Fibroblast of upper back skin (primary cell): ENCODE measurements around the gene PDCD5.
"Not testable (repeated sequence)": the region's sequence is repeated elsewhere in the genome, so short reads cannot be mapped to it uniquely, and the experiment has no call there.

Experiments used
- DNase-seq: peaks from one replicate; pipeline ENCODE4 v3.0.0-alpha.2; 2013

Gene PDCD5

DNA sequence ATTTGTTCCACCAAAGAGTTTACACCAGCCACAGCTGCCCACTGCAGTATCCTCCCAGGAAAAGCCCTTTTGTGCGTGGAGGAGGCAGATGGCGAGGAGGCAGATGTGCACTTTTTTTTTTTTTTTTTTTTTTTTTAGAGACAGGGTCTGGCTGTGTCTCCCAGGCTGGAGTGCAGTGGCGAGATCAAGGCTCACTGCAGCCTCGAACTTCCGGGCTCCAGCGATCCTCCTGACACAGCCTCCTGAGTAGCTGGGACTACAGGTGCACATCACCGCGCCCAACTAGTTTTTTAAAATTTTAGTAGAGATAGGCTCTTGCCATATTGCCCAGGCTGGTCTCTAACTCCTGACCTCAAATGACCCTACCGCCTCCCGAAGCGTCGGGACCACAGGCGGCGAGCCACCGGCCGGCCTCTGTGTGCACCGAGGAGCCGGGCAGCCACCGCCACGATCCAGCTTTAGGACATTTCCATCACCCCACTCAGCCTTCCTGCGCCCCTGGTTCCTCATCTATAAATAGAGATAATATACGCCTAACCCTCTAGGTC is 563 bp upstream of the PDCD5 start:
- DNase-seq, result no peak

DNA sequence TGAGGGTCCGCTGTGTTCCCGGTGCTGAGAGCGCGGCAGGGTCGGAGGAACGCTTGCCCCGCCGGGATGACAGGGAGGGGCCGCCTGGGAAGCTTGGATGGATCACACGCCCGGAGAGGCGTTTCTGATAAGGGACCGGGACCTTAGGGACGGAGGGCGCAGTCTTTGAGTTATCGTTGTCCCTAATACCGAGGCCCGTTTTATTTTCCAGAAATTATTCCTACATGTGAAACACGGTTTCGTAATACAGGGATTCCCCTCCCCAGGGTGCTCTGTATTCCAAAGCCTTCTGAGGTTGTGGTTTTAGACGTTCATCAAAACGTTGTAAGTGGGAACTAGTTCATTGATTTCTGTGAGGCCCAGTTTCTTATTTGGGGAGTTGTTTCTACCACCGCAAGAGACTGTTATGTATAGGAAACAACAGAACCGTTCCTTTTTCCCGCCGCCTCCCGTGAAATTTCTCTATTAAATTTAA is 752 bp downstream of the PDCD5 start:
- DNase-seq, result peak; percentile 33

DNA sequence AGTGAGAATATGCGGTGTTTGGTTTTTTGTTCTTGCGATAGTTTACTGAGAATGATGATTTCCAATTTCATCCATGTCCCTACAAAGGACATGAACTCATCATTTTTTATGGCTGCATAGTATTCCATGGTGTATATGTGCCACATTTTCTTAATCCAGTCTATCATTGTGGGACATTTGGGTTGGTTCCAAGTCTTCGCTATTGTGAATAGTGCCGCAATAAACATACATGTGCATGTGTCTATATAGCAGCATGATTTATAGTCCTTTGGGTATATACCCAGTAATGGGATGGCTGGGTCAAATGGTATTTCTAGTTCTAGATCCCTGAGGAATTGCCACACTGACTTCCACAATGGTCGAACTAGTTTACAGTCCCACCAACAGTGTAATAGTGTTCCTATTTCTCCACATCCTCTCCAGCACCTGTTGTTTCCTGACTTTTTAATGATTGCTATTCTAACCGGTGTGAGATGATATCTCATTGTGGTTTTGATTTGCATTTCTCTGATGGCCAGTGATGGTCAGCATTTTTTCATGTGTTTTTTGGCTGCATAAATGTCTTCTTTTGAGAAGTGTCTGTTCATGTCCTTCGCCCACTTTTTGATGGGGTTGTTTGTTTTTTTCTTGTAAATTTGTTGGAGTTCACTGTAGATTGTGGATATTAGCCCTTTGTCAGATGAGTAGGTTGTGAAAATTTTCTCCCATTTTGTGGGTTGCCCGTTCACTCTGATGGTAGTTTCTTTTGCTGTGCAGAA is 6.9 kb downstream of the PDCD5 start:
- not testable (repeated sequence) for DNase-seq

DNA sequence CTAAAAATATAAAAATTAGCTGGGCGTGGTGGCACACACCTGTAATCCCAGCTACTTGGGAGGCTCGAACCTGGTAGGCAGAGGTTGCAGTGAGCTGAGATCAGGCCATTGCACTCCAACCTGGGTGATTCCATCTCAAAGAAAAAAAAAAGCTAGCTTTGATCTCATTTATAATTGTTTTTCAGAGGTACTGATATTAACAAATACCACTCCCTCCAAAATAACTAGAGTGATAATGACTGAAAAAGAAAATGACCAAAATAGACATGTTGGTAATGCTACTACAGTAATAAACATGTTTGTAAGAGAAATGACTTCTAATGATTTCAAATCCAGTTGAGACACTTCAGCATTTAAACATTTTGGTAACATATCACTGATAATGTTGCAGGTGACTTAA is 13.0 kb downstream of the PDCD5 start:
- DNase-seq, result no peak

DNA sequence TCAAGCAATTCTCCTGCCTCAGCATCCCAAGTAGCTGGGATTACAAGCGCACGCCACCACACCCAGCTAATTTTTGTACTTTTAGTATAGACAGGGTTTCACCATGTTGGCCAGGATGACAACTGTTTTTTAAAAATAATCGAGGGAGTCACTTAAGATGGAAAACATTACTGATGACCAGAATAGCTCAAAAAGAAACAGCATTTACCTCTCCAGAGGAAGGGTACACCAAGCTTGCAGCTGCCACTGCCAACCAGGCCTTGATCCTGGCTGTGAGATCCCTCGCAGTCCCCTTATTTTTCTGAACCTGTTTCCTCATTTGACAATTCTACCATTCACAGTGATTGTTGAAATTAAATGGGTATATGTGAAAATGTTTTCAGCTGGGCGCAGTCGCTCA is 14.5 kb downstream of the PDCD5 start:
- no peak for DNase-seq

DNA sequence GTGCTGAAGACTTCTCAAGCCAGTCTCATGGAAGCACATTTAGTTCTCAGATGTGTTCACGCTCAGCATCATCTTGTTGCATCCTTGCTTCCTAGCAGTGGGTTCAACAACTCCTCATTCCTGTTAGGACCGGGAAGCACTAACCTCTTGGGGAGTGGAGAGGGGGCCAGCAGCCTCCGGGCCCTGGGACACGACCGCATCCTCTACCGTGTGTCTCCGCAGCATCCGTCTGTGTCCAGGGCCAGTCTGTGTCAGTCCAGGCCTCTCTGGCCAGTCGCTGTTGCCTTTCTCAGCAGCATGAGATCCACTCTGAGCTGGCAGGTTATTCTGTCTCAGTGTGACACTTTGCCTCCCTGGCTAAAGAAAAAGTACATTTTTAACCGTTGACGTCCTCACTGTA is 17.0 kb downstream of the PDCD5 start:
- DNase-seq, result no peak

DNA sequence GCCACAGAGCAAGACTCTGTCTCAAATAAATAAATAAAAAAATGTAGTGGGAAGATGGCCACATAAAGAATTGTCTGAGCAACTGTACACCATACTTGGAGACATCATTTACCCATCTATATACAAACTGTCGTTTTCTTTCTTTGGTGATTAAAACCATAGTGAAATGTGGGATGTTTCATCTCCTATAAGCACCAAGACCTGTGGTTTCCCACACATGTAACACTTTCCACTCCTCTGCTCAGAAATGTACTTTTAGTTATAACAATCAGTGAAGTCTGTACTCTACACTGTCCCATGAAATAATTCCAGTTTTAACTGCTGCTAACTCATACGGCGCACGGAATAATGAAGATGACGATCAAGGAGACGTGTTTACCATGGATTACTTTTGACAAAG is 18.3 kb downstream of the PDCD5 start:
- no peak for DNase-seq

DNA sequence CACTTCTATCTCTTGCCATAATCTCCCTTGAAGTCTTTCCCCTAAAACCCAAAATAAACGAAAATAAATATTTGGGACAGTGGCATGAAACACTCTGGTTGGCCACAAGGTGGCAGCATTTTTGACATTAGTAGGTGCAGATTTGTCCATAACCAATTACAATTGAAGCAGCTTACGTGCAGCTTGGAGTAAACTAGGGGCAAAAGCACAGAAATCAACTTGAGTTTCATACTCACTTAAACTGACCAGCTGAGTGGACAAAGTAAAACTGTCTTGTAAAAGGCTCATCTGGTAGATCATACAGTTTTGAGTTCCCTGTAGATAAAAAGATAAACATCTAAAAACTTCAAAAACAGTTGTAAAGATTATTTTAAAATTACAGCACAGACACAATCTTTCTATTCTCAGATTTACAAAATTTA is 18.8 kb downstream of the PDCD5 start:
- DNase-seq, result peak; percentile 56

DNA sequence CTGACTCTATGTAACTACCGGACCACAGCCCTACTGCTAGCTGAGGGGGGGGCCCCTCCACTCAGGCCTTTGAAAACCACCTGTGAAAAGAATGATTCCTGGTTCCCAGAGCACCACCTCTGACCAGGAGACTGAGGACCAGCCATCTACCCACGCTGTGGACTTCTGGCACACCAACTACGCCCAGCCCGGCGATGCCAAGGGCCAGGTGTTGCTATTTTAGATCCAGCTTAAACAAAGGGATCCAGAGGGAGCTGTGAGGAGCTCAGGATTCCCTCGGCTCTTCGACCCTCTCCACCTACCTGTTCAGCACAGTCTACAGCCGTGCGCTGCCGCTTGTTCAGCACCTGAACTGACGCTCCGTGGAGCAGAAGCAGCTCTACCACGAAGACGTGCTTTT is 23.0 kb downstream of the PDCD5 start:
- DNase-seq, result no peak

DNA sequence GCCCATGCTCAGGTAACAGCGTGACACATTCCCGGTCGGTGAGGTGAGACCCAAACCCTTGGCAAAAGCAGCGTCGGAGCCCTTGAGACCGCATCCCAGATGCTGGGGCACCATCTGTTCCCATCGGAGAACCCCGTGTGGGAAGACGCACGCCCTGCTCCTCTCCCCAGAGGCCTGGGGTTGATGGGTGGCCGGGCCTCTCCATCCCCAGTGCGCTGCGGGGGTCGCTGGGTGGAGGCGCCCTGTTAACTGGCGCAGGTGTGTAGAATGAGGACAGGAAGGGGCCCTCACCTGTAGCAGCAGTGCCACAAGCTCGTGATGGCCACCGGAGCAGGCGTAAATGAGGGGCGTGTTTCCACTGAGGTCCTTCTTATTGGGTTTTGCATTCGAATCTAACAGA is 24.6 kb downstream of the PDCD5 start:
- no peak for DNase-seq

DNA sequence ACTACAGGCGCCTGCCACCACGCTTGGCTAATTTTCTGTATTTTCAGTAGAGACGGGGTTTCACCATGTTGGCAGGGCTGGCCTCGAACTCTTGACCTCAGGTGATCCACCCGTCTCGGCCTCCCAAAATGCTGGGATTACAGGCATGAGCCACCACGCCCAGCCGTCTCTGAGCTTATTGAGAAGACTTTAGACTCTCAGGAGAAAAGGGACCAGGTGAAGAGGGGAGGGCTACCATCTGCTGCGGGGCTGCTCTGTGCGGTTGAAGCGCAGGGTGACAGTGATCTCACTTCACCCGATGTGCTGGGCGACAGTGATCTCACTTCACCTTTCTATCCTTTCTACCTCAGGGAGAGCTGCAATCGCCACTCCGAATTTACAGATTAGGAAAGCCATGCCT is 25.3 kb downstream of the PDCD5 start:
- DNase-seq, result no peak

DNA sequence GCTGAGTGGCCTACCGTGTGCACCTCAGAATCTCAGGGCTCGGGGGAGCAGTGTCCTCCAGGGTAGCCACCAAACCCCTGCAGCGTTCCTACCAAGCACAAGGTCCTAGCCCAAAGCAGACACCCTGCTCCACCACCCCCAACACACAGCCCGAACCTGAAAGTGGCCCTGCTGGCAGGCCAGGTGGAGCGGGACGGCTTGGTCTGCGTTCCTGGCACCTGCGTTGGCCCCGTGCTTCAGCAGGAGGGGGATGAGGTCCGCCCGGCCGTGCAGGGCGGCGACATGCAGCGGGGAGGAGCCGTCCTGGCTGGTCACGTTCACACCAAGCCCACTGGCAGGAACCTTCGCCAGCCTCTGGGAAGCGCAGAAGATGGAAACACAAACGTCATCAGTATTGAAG is 26.5 kb downstream of the PDCD5 start:
- DNase-seq, result no peak

DNA sequence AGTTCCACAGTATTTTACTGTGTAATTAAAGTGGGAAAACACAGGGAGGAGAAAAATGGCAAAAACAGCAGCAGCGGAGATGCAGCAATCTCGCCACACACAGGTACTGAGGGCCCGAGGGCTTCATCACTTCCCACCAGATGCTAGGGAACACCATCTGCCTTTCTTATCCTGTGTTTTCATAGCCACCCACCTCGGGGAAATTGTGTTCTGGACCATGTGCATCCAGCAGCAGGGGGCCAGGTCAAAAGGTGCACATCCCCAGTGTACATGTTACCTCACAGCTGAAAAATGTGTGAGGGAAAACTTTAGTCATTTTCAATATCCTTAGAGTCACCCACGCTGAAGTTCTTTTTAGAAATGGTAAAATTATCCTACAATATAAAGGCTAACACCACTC is 30.2 kb downstream of the PDCD5 start:
- DNase-seq, result no peak

DNA sequence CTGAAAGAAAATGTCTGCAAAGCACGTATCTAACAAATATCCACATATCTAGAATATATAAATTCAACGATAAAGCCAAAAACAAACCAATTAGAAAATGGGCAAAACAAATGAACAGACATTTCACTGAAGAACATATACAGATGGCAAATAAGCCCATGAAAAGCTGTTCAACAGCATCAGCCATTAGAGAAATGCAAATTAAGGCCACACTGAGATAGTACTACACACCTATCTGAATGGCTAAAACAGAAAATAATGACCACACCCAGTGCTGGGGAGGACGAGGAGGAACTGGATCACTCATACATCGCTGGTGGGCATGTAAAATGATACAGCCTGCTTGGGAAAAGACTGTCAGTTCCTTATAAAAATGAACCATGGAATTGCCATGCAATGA is 32.0 kb downstream of the PDCD5 start:
- DNase-seq, result no peak

DNA sequence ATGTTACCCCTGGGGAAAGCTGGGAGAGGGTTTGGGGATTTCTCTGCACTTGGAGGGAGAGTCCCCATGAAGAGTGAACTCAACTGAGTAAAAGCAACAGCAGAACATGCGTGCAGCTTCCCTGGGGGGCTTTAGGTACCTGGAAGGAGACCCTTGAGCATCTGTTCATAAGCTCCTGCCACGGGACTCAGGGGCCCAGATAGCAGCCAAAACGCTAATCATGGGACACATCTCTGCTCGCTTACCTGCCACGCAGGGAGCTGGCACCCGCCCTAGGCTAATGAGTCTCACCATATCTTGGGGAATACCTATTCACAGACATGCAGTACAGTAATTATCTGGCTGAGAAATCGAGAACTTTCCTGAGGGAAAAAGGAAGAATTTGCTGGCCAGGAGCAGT is 33.9 kb downstream of the PDCD5 start:
- no peak for DNase-seq

DNA sequence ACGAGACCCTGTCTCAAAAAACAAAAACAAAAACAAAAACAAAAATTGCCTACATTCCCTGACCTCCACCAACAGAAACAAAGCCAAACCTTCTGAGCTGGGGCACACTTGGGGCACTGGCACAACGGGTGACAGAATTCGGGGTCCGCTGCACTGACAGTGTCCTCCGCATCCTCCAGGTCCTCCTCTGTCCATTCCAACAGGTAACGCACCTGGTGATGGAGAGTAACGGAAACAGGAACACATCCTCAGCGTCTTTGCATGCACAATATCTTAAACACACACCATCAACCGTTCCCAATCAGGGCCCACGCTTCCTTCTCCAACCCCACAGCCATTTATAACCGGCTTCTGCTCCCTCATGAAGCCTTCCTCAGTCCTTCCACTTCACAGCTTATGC is 34.6 kb downstream of the PDCD5 start:
- no peak for DNase-seq

DNA sequence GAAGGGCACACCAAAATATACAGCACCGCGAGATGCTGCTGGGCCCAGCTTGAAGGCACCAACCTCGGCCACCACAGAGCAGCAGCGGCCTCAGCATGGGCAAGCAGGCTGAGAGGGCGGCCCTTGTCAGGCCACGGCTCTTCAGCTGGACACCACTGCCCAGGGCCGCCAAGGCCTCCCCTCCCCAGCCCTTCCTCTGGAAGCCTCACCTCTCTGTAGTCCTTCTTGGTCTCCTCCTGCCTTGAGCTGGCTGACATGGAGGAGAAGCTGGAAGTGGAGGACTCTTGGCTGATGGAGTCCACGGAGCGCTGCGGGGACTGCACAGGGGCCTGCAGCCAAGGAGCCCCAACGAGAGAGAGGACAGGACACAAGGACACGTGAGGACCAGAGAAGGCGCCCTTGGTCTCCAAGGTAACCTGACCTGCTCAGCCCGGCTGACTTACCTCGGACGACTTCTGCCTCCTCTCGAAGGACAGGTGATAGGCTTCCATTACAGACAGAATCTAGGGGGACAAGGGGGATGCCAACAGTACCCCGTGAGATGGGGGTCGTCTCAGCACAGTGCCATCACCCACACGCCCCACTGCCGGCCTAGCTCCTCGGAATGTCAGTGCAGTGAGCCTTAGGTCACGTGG is 38.2 kb downstream of the PDCD5 start:
- DNase-seq, result no peak

DNA sequence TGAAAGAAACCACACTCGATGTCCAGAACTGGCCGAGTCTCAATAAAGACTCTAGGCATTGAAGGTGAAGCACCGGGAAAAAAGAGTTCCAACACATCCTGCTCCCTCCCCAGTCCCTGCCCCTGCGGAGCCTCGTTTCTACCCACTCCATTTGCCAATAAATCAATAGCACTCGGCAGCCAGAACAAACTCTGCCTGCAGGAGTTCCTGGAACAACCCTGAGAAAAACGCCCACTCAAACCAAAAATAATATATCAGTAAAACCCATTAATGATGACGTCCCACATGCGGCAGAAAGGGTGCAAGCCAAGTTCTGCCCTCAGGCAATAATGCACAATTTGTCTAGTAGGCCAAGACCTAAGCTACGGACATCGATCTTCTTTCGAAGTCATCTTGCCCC is 41.0 kb downstream of the PDCD5 start:
- DNase-seq, result no peak

DNA sequence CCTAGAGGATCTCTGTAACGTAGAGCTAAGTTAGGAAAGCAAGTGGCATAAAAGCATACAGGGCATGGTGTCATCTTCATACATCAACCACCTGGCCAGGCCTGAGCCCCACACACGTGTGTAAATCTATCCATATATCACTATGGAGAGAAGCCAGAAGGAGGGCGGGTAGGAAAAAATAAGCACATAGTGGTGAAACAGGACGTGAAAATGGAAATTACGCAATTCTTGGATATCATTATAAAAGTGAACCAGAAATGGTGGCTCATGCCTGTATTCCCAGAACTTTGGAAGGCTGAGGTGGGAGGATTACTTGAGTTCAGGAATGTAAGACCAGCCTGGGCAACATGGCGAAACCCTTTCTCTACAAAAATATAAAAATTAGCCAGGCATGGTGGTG is 43.4 kb downstream of the PDCD5 start:
- no peak for DNase-seq

DNA sequence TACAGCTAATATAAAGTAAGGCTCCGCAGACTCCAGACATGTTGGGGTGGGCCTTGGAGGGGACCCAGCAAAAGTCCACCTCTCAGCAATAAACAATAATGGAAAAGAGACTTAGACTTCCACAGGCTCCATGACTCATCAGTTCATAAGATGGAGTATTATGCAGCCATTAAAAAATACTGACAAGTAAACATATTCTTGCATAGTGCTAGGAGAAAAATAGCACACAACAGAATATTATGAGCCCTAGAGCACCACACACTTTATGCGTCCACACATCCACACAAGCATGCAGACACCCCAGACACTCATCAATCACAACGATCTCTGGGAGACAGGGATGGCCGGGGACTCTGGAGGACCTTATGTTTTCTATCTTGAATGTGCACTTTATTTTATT is 46.0 kb downstream of the PDCD5 start:
- DNase-seq, result no peak

DNA sequence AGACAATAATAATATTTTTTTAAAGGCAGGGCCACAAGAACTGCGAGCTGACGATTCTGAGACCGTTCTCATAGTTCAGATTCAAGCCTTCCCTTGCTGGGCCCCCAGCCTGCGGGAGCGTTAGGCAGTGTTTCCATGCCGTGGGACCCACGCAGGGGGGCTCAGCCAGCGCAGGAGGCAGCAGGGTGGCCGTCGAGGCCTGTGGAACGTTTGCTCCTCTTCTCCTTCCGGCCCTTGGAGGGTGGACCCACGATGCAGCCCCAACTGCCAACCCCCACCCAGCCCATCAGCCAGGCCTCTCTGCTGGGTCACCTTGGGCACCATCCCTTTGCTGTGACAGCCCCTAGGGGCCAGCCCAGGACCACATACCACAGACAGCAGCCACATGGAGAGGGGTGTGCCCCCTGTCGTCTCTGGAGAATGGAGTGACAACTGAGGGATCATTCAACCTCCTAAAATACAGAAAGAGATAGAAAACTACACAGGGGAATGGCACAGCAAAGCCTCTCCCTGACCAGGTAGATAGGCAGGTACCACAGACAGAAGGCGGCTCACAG is 46.8 kb downstream of the PDCD5 start:
- DNase-seq, result no peak

DNA sequence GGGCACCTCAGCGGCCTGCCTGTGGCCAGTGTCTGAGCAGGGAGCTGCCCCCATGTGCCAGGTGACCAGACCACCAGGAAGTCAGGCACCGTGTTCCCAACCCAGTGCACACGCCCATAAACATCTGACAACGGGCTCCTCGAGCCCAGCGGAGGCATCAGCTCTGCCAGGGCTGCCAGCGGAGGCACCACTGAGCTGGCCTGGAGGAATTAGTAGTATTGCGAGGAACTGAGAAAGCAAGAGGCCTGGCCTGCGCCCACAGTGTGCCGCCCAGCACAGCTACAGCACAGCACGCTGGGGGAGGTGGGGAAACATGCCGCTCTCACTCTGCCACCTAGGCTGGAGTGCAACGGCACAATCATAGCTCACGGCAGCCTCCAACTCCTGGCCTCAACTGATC is 49.3 kb downstream of the PDCD5 start:
- no peak for DNase-seq

DNA sequence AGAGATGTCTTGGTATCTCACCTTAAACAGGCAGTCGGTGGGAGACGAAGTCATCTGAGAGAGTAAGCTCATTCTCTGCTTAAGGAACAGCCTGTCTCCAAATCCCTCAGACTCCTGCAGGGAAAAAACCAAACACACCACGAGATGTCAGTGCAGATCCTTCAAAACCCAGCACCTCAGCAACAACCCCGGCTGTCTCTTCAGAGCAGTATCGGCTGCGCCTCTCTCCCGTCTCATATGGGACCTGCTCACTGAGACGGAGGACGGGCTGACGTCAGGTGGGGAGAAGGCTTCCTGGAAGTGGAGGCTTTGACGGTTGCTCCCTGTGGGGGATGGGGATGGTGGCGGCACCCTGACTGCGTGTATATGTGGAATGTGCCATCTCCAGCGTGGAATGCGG is 50.4 kb downstream of the PDCD5 start:
- DNase-seq, result no peak
